ENCODE results near the gene MEGF6. TPM values are rescaled to one million over a fixed set of nuclear protein-coding genes. Genes with fewer than 3 reads are reported as not detected.

MEGF6 gene
- total and polyA plus RNA-seq, 9 of the 15 experiments (the other 6 are each of a cell fraction or from before 2014, with no cell fraction given) = 0.03 to 1.7 (median 0.24) TPM; not detected in 3

DNA sequence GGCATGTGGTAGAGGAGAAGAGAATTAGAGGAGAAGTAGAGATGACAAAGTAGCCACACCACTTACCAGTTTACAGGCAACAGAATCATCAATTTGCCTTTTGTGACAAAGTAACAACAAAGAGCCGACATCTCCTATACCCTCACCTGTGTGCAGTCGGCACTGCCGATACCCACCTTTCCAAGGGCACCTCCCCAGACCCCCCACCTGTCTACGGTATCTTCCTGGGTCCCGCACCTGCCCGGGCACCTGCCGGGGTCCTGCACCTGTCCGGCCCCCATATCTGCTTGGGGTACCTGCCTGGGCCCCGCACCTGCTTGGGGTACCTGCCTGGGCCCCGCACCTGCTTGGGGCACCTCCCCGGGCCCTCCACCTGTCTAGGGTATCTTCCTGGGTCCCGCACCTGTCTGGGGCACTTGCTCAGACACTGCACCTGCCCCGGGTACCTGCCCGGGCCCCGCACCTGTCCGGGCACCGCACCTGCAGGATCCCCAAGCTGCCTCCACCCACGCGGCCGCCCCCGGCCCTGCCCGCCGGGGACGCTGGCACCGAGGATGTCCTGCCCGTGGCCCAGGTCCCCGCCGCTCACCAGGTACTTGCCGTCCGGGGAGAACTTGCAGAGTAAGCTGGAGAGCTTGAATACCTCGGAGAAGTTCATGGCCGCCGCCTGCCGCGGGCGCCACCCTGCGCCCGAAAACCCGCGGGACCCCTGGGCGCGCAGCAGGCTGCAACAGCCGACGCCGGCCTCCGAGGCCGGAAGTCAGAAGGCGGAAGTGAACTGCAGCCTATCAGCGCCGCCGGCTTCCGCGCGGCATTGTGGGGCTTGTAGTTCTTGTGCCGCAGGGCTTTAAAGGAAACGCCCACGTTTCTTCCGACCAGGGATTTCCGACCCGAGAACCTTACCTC lies 38.3 kb upstream of the MEGF6 start, which contains the start of gene WRAP73 (continued):
- TF ChIP-seq, protein P1, sequence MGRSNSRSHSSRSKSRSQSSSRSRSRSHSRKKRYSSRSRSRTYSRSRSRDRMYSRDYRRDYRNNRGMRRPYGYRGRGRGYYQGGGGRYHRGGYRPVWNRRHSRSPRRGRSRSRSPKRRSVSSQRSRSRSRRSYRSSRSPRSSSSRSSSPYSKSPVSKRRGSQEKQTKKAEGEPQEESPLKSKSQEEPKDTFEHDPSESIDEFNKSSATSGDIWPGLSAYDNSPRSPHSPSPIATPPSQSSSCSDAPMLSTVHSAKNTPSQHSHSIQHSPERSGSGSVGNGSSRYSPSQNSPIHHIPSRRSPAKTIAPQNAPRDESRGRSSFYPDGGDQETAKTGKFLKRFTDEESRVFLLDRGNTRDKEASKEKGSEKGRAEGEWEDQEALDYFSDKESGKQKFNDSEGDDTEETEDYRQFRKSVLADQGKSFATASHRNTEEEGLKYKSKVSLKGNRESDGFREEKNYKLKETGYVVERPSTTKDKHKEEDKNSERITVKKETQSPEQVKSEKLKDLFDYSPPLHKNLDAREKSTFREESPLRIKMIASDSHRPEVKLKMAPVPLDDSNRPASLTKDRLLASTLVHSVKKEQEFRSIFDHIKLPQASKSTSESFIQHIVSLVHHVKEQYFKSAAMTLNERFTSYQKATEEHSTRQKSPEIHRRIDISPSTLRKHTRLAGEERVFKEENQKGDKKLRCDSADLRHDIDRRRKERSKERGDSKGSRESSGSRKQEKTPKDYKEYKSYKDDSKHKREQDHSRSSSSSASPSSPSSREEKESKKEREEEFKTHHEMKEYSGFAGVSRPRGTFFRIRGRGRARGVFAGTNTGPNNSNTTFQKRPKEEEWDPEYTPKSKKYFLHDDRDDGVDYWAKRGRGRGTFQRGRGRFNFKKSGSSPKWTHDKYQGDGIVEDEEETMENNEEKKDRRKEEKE (IDR thresholded peaks at IDR 0.05; ENCODE audit: borderline replicate concordance in 1 of 2, control insufficient read depth in 1 of 2, low read depth in 2 of 2, low read length in 1 of 2) = no peak
- TF ChIP-seq ZNF354B (CRISPR knock-in tag; IDR thresholded peaks at IDR 0.05) = no peak
- TF ChIP-seq HNRNPLL (IDR thresholded peaks at IDR 0.05; ENCODE audit: low read depth, low read length, poor library complexity, severe bottlenecking) = no peak
- TF ChIP-seq, protein P2, sequence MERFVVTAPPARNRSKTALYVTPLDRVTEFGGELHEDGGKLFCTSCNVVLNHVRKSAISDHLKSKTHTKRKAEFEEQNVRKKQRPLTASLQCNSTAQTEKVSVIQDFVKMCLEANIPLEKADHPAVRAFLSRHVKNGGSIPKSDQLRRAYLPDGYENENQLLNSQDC (CRISPR knock-in tag; IDR thresholded peaks at IDR 0.05) = no peak
- TF ChIP-seq, protein P3, sequence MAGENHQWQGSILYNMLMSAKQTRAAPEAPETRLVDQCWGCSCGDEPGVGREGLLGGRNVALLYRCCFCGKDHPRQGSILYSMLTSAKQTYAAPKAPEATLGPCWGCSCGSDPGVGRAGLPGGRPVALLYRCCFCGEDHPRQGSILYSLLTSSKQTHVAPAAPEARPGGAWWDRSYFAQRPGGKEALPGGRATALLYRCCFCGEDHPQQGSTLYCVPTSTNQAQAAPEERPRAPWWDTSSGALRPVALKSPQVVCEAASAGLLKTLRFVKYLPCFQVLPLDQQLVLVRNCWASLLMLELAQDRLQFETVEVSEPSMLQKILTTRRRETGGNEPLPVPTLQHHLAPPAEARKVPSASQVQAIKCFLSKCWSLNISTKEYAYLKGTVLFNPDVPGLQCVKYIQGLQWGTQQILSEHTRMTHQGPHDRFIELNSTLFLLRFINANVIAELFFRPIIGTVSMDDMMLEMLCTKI (IDR thresholded peaks at IDR 0.05; ENCODE audit: partially characterized antibody) = no peak
- TF ChIP-seq SPI1 (IDR thresholded peaks at IDR 0.05; ENCODE audit: borderline replicate concordance, low read depth, low read length) = peak; percentile 85
- TF ChIP-seq HIVEP1 (CRISPR knock-in tag; IDR thresholded peaks at IDR 0.05) = no peak
- TF ChIP-seq, protein P4, sequence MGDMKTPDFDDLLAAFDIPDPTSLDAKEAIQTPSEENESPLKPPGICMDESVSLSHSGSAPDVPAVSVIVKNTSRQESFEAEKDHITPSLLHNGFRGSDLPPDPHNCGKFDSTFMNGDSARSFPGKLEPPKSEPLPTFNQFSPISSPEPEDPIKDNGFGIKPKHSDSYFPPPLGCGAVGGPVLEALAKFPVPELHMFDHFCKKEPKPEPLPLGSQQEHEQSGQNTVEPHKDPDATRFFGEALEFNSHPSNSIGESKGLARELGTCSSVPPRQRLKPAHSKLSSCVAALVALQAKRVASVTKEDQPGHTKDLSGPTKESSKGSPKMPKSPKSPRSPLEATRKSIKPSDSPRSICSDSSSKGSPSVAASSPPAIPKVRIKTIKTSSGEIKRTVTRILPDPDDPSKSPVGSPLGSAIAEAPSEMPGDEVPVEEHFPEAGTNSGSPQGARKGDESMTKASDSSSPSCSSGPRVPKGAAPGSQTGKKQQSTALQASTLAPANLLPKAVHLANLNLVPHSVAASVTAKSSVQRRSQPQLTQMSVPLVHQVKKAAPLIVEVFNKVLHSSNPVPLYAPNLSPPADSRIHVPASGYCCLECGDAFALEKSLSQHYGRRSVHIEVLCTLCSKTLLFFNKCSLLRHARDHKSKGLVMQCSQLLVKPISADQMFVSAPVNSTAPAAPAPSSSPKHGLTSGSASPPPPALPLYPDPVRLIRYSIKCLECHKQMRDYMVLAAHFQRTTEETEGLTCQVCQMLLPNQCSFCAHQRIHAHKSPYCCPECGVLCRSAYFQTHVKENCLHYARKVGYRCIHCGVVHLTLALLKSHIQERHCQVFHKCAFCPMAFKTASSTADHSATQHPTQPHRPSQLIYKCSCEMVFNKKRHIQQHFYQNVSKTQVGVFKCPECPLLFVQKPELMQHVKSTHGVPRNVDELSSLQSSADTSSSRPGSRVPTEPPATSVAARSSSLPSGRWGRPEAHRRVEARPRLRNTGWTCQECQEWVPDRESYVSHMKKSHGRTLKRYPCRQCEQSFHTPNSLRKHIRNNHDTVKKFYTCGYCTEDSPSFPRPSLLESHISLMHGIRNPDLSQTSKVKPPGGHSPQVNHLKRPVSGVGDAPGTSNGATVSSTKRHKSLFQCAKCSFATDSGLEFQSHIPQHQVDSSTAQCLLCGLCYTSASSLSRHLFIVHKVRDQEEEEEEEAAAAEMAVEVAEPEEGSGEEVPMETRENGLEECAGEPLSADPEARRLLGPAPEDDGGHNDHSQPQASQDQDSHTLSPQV (IDR thresholded peaks at IDR 0.05) = no peak
- TF ChIP-seq, protein P5, sequence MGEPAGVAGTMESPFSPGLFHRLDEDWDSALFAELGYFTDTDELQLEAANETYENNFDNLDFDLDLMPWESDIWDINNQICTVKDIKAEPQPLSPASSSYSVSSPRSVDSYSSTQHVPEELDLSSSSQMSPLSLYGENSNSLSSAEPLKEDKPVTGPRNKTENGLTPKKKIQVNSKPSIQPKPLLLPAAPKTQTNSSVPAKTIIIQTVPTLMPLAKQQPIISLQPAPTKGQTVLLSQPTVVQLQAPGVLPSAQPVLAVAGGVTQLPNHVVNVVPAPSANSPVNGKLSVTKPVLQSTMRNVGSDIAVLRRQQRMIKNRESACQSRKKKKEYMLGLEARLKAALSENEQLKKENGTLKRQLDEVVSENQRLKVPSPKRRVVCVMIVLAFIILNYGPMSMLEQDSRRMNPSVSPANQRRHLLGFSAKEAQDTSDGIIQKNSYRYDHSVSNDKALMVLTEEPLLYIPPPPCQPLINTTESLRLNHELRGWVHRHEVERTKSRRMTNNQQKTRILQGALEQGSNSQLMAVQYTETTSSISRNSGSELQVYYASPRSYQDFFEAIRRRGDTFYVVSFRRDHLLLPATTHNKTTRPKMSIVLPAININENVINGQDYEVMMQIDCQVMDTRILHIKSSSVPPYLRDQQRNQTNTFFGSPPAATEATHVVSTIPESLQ (CRISPR knock-in tag; IDR thresholded peaks at IDR 0.05) = no peak
- no peak for TF ChIP-seq TCFL5 (CRISPR knock-in tag; conservative IDR thresholded peaks at IDR 0.05)
- TF ChIP-seq ZNF134 (CRISPR knock-in tag; conservative IDR thresholded peaks at IDR 0.05) = no peak
- no peak for TF ChIP-seq ZSCAN32 (CRISPR knock-in tag; IDR thresholded peaks at IDR 0.05)
- peak; percentile 65; the same call in 1 of the 2 replicates for TF ChIP-seq ATF7 (IDR thresholded peaks at IDR 0.05)
- TF ChIP-seq IFI16 (CRISPR knock-in tag; IDR thresholded peaks at IDR 0.05) = no peak
- TF ChIP-seq POLR2H (tag; IDR thresholded peaks at IDR 0.05; ENCODE audit: low read depth) = no peak
- TF ChIP-seq SMAD3 (CRISPR knock-in tag; conservative IDR thresholded peaks at IDR 0.05) = no peak

All from K562 (cell line).